Vagina (tissue), 2 donors: Measurements from ENCODE around the gene AP1AR.

ENCODE experiments used
- POLR2A ChIP-seq, 2 donors: fragments of 450-650 bp; IDR thresholded peaks; one replicate each; pipeline ENCODE4 v1.6.1; 2017; ENCODE audit warnings: antibody characterized with exemption in 2 of 2, mild to moderate bottlenecking in 2 of 2, moderate library complexity in 2 of 2
- POLR2AphosphoS5 ChIP-seq, 2 donors: sonication (generic); formaldehyde crosslinking; IDR thresholded peaks; one replicate each; pipeline ENCODE4 v1.9.0; 2017; ENCODE audit warnings: antibody characterized with exemption in 2 of 2, mild to moderate bottlenecking in 2 of 2, low read depth in 1 of 2; ENCODE audit not compliant: insufficient read depth in 1 of 2
- TF ChIP-seq, protein P1 (sequence below), 3 experiments: fragments of 450-650 bp in 2 of 3; fragments of 200-600 bp in 1 of 3; sonication (generic) in 1 of 3; IDR thresholded peaks; one replicate each; pipeline ENCODE4 v1.5.1; 2017 to 2019; ENCODE audit warnings: antibody characterized with exemption in 3 of 3, mild to moderate bottlenecking in 2 of 3, moderate library complexity in 2 of 3

DNA sequence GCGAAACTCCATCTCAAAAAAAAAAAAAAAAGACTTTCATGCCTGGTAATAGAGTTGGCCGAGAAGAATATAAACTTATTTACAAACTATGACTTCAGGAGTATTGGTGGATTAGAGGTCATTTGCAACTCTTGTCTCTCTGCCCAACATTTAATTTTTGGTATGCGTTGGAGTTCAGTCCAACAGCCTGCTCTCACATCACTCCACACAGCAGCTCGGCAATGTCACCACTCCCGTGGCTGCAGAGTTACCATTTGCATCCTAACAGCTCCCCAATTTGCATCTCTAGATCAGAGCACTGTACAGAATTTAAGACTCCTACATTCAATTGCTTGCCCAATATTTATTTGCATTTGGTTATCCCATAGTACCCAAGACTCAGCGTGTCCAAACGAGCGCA is 40.9 kb upstream of the AP1AR start:
- TF ChIP-seq, protein P1, sequence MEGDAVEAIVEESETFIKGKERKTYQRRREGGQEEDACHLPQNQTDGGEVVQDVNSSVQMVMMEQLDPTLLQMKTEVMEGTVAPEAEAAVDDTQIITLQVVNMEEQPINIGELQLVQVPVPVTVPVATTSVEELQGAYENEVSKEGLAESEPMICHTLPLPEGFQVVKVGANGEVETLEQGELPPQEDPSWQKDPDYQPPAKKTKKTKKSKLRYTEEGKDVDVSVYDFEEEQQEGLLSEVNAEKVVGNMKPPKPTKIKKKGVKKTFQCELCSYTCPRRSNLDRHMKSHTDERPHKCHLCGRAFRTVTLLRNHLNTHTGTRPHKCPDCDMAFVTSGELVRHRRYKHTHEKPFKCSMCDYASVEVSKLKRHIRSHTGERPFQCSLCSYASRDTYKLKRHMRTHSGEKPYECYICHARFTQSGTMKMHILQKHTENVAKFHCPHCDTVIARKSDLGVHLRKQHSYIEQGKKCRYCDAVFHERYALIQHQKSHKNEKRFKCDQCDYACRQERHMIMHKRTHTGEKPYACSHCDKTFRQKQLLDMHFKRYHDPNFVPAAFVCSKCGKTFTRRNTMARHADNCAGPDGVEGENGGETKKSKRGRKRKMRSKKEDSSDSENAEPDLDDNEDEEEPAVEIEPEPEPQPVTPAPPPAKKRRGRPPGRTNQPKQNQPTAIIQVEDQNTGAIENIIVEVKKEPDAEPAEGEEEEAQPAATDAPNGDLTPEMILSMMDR (IDR thresholded peaks at IDR 0.05) = no peak
- no peak for TF ChIP-seq POLR2AphosphoS5 (IDR thresholded peaks at IDR 0.05; ENCODE audit: insufficient read depth in 1 of 2, low read depth in 1 of 2)
- no peak for TF ChIP-seq POLR2A (IDR thresholded peaks at IDR 0.05)
